ENCODE data around the gene SLC14A1.

SLC14A1 gene

GRCh38 chr18:45691816-45692179, 32.2 kb upstream of the SLC14A1 start:
- no peaks in the 10 kb centered on the region for H3K36me3 ChIP-seq (ENCODE audit: control insufficient read depth, insufficient read depth, low read length)
- H3K4me3 ChIP-seq (ENCODE audit: low read depth, low read length): no peak overlapping the region
- no peak for TF ChIP-seq CTCF (IDR thresholded peaks at IDR 0.05)
- no peaks in the 10 kb centered on the region for H3K4me1 ChIP-seq
- H2AFZ ChIP-seq: no peak overlapping the region
- no peaks in the 10 kb centered on the region for H3K9me3 ChIP-seq (ENCODE audit: control insufficient read depth, low read length)
- no peak overlapping the region for H3K9ac ChIP-seq
- H3K27me3 ChIP-seq (ENCODE audit: control insufficient read depth, insufficient read depth, low read length): no peaks in the 10 kb centered on the region
- no peak overlapping the region for H3K27ac ChIP-seq
- no peak overlapping the region for H3K4me2 ChIP-seq (ENCODE audit: low read length)
- no peaks in the 10 kb centered on the region for H3K79me2 ChIP-seq

DNA sequence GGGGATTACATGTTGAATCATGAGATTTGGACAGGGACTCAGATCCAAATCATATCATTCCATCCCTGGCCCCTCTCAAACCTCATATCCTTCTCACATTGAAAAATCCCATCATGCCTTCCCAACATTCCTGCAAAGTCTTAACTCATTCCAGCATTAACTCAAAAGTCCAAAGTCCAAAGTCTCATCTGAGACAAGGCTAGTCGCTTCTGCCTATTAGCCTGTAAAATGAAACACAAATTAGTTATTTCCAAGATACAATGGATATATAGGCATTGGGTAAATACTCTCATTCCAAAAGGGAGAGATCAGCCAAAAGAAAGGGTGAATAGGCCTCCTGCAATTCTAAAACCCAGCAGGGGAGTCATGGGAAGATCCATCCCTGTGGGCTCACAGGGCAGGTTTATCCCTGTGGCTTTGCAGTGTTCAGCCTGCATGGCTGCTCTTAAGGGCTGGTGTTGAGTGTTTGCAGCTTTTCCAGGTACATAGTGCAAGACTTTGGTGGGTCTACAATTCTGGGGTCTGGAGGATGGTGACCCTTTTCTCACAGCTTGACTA, 21.2 kb upstream of the SLC14A1 start:
- no peaks in the 10 kb centered on the region for H3K4me1 ChIP-seq
- H3K36me3 ChIP-seq (ENCODE audit: control insufficient read depth, insufficient read depth, low read length): peaks cover 3% of the 10 kb centered on the region
- no peak overlapping the region for H2AFZ ChIP-seq

DNA sequence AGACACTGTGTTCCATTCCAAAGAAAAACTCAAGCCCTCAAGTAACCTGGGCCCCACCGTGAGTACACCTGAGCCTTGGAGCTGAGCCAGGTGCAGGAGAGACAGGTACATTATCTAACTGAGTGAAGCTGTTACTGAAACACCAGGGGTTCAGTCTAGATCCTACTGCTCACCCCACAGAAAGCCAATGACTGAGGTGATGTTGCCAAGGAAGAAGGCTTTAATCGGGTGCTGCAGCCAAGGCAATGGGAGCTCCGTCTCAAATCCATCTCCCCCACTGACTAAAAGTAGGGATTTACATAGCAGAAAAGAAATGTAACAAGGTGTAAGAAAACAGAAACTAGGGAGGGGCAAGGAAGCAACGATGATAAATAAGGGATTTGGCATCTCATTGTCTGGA, 15.2 kb upstream of the SLC14A1 start:
- Histone ChIP-seq H2AFZ (no peak overlapping the region), H3K4me2 (ENCODE audit: low read length) (no peak overlapping the region), H3K4me1 (no peaks in the 10 kb centered on the region), H3K36me3 (ENCODE audit: control insufficient read depth, insufficient read depth, low read length) (peaks cover under 1% of the 10 kb centered on the region), H3K9me3 (ENCODE audit: control insufficient read depth, low read length) (no peaks in the 10 kb centered on the region), H3K27ac (no peak overlapping the region), H3K79me2 (no peaks in the 10 kb centered on the region), H3K27me3 (ENCODE audit: control insufficient read depth, insufficient read depth, low read length) (no peaks in the 10 kb centered on the region), H3K4me3 (ENCODE audit: low read depth, low read length) (no peak overlapping the region), H3K9ac (no peak overlapping the region)
- no peak for TF ChIP-seq CTCF (IDR thresholded peaks at IDR 0.05)

More for the DNA sequence above, 21.2 kb upstream of the SLC14A1 start:
- H3K9me3 ChIP-seq (ENCODE audit: control insufficient read depth, low read length): no peaks in the 10 kb centered on the region
- TF ChIP-seq CTCF (IDR thresholded peaks at IDR 0.05): no peak
- H3K4me2 ChIP-seq (ENCODE audit: low read length): no peak overlapping the region
- no peaks in the 10 kb centered on the region for H3K27me3 ChIP-seq (ENCODE audit: control insufficient read depth, insufficient read depth, low read length)
- H3K79me2 ChIP-seq: no peaks in the 10 kb centered on the region
- no peak overlapping the region for H3K27ac ChIP-seq
- no peak overlapping the region for H3K9ac ChIP-seq
- no peak overlapping the region for H3K4me3 ChIP-seq (ENCODE audit: low read depth, low read length)

- H3K4me2 ChIP-seq (ENCODE audit: low read length): no peak overlapping the region
- H3K27ac ChIP-seq: no peak overlapping the region
- no peaks in the 10 kb centered on the region for H3K9me3 ChIP-seq (ENCODE audit: control insufficient read depth, low read length)
- no peak for TF ChIP-seq CTCF (IDR thresholded peaks at IDR 0.05)
- H2AFZ ChIP-seq: no peak overlapping the region
- H3K4me3 ChIP-seq (ENCODE audit: low read depth, low read length): no peak overlapping the region
- H3K9ac ChIP-seq: no peak overlapping the region
- no peaks in the 10 kb centered on the region for H3K4me1 ChIP-seq
- H3K79me2 ChIP-seq: no peaks in the 10 kb centered on the region
- no peaks in the 10 kb centered on the region for H3K27me3 ChIP-seq (ENCODE audit: control insufficient read depth, insufficient read depth, low read length)
- H3K36me3 ChIP-seq (ENCODE audit: control insufficient read depth, insufficient read depth, low read length): no peaks in the 10 kb centered on the region
These were observed 11.9 kb upstream of the SLC14A1 start for GRCh38 chr18:45712061-45712460.

DNA sequence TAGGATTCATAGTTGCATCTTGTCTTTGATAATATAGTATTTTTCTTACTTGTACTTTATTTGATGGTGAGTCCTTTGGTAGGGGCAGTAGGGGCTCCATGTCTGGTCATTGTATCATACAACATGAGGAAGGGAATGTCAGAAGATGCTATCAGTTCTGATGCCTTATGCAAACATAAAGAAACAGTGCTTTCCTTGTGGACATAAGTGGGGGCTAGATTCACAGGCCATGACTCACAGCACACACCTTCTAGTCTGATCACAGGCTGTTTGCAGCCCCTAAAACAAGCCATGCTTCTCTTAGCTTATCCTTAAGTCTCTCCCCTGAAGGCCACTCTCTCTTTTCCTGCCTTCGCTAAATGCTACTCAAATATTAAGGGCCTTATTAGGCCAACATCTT, 10.7 kb upstream of the SLC14A1 start:
- Histone ChIP-seq H3K4me3 (ENCODE audit: low read depth, low read length) (no peak overlapping the region), H3K27me3 (ENCODE audit: control insufficient read depth, insufficient read depth, low read length) (no peaks in the 10 kb centered on the region), H2AFZ (no peak overlapping the region), H3K9me3 (ENCODE audit: control insufficient read depth, low read length) (no peaks in the 10 kb centered on the region), H3K4me1 (no peaks in the 10 kb centered on the region), H3K27ac (no peak overlapping the region), H3K4me2 (ENCODE audit: low read length) (no peak overlapping the region), H3K36me3 (ENCODE audit: control insufficient read depth, insufficient read depth, low read length) (no peaks in the 10 kb centered on the region), H3K9ac (no peak overlapping the region), H3K79me2 (no peaks in the 10 kb centered on the region)
- TF ChIP-seq CTCF (IDR thresholded peaks at IDR 0.05): no peak
